ENCODE results near the gene NDUFAF3.

- TF ChIP-seq RAD21 (IDR thresholded peaks at IDR 0.05; ENCODE audit: low read length) = no peak
- TF ChIP-seq POLR2A (IDR thresholded peaks at IDR 0.05; ENCODE audit: low read depth, low read length) = no peak
- TF ChIP-seq CTCF (conservative IDR thresholded peaks at IDR 0.05; ENCODE audit: low read depth, low read length) = no peak
- no peak for TF ChIP-seq MXI1 (IDR thresholded peaks at IDR 0.05; ENCODE audit: borderline replicate concordance, low read depth, low read length)
- TF ChIP-seq FOS (IDR thresholded peaks at IDR 0.05; ENCODE audit: low read depth, low read length) = no peak
- TF ChIP-seq MAFK (IDR thresholded peaks at IDR 0.05; ENCODE audit: low read depth, low read length) = peak; percentile 94
- TF ChIP-seq, protein P1, sequence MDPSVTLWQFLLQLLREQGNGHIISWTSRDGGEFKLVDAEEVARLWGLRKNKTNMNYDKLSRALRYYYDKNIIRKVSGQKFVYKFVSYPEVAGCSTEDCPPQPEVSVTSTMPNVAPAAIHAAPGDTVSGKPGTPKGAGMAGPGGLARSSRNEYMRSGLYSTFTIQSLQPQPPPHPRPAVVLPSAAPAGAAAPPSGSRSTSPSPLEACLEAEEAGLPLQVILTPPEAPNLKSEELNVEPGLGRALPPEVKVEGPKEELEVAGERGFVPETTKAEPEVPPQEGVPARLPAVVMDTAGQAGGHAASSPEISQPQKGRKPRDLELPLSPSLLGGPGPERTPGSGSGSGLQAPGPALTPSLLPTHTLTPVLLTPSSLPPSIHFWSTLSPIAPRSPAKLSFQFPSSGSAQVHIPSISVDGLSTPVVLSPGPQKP (IDR thresholded peaks at IDR 0.05; ENCODE audit: borderline replicate concordance, low read depth, low read length) = no peak
- TF ChIP-seq NFE2L2 (IDR thresholded peaks at IDR 0.05; ENCODE audit: low read depth, low read length) = no peak
- TF ChIP-seq CEBPB (IDR thresholded peaks at IDR 0.05; ENCODE audit: low read depth, low read length) = no peak
- no peak for TF ChIP-seq RFX5 (IDR thresholded peaks at IDR 0.05; ENCODE audit: low read depth, low read length)
- no peak for TF ChIP-seq MAZ (IDR thresholded peaks at IDR 0.05; ENCODE audit: borderline replicate concordance, low read depth, low read length)
- TF ChIP-seq SMC3 (IDR thresholded peaks at IDR 0.05; ENCODE audit: low read depth, low read length) = no peak
Measured at GRCh38 chr3:48982016-48982415, 39.9 kb upstream of the NDUFAF3 start.

All from IMR-90 (cell line).